Spleen (tissue), 7 donors: ENCODE results near the gene ICAM4.

Experiments
- POLR2A ChIP-seq, 3 donors: fragments of 450-650 bp; IDR thresholded peaks; one replicate each; pipeline ENCODE4 v1.5.1; 2017; ENCODE audit warnings: antibody characterized with exemption in 3 of 3, mild to moderate bottlenecking in 1 of 3
- POLR2AphosphoS5 ChIP-seq, 3 donors: sonication (generic); formaldehyde crosslinking; IDR thresholded peaks; one replicate each; pipeline ENCODE4 v1.5.1; 2017; ENCODE audit warnings: antibody characterized with exemption in 3 of 3
- TF ChIP-seq, protein P1 (sequence below), 11 experiments: fragments of 200-600 bp in 7 of 11; fragments of 450-650 bp in 4 of 11; sonication (generic) in 4 of 11; IDR thresholded peaks in 8 of 11; conservative IDR thresholded peaks in 3 of 11; 1 replicate in 7 of 11; 2 replicates in 4 of 11; pipeline versions ENCODE4 v1.4.0 to v1.8.0; 2016 to 2021; ENCODE audit warnings: antibody characterized with exemption in 11 of 11, inconsistent platforms in 4 of 11, mild to moderate bottlenecking in 1 of 11
- donor health status: DM: no; HTN: no; CAD: no; lungs with moderate emphysema.
- donor health status: DM: no; HTN: no; CAD: no.
- donor health status: DM: no; HTN: no; CAD: no.

DNA sequence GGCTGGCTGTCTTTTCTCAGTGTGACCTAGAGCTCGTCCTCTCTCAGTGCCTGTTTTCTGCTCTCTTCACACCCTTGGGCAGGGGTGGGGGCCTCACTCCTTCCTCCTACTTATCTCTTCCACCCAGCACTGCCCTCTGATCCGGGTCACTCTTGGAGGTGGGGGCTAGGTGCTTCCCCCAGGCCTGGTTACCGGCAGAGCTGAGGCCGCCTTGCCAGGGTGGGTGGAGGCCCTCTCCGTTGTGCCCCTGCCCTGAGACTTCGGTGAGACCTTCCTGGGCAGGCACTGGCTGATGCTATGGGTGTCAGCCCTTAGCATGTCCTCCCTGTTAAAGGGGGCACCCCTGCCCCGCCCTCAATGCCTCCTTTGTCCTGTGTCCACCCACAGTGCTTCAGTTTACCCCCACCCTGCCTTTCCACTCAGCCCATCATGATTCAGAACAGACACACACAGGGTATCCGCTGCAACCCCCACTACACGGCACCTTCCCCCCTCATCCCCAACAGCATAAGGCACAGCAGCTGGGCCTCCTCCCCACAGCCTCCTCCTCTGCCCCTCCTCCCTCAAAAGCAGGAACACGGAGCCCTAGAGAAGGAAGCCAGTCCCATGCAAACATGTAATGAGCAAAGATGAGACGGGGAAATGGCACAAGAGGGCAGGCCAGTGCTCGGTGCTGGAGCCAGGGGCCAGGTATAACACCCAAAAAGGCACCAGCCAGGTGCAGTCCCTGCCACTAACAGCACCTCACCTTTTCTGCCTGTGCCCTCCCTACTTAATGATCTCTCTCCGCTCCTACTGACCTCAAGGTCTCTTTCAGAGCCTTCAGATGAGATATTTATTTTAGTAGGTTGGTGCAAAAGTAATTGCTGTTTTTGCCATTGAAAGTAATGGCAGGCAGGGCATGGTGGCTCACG, 13.0 kb downstream of the ICAM4 start:
- TF ChIP-seq, protein P1, sequence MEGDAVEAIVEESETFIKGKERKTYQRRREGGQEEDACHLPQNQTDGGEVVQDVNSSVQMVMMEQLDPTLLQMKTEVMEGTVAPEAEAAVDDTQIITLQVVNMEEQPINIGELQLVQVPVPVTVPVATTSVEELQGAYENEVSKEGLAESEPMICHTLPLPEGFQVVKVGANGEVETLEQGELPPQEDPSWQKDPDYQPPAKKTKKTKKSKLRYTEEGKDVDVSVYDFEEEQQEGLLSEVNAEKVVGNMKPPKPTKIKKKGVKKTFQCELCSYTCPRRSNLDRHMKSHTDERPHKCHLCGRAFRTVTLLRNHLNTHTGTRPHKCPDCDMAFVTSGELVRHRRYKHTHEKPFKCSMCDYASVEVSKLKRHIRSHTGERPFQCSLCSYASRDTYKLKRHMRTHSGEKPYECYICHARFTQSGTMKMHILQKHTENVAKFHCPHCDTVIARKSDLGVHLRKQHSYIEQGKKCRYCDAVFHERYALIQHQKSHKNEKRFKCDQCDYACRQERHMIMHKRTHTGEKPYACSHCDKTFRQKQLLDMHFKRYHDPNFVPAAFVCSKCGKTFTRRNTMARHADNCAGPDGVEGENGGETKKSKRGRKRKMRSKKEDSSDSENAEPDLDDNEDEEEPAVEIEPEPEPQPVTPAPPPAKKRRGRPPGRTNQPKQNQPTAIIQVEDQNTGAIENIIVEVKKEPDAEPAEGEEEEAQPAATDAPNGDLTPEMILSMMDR (IDR thresholded peaks at IDR 0.05 in 8 of 11, conservative IDR thresholded peaks at IDR 0.05 in 3 of 11): no peak
- TF ChIP-seq POLR2A (IDR thresholded peaks at IDR 0.05) (no peak), POLR2AphosphoS5 (IDR thresholded peaks at IDR 0.05) (peak; percentile 70 to 79 (median 73))
